Right lobe of liver (tissue), 4 donors: ENCODE results near the gene ZMIZ1.

Experiments
- CTCF ChIP-seq, 4 donors: fragments of 200-600 bp in 3 of 4; fragments of 450-650 bp in 1 of 4; IDR thresholded peaks; one replicate each; pipeline versions ENCODE4 v1.5.1 to v1.8.0; 2016 to 2022; ENCODE audit warnings: antibody characterized with exemption in 4 of 4, mild to moderate bottlenecking in 2 of 4
- POLR2A ChIP-seq: fragments of 450-650 bp; IDR thresholded peaks from one replicate; pipeline ENCODE4 v1.6.1; 2017; ENCODE audit warnings: antibody characterized with exemption, mild to moderate bottlenecking
- donor health status: DM: no; HTN: no; CAD: no.
- donor health status: DM: no; HTN: no; CAD: no.
- donor health status: DM: no; HTN: yes; CAD: no.

- TF ChIP-seq CTCF (IDR thresholded peaks at IDR 0.05) (no peak), POLR2A (no peak)
Observed at GRCh38 chr10:79103585-79103984, 34.8 kb downstream of the ZMIZ1 start.
